IMR-90 (cell line): ENCODE measurements around the gene PPP6R1. TPM values are rescaled to one million over a fixed set of nuclear protein-coding genes. Genes with fewer than 3 reads are reported as not detected.

Experiments
- ATAC-seq: fragments of 200-7000 bp; cut with Tn5 transposase; 2 replicates; pipeline ENCODE4 v1.9.1; 2020; ENCODE audit warnings: low read depth, mild to moderate bottlenecking, moderate library complexity
- BruUV-seq: library from RNA; stranded (reverse); fragments of 400-500 nt; replicated peaks from 2 replicates; lab custom pipeline; 2021; lab: Mats Ljungman, UMichigan
- CTCF ChIA-PET: fragments of 300-600 bp; formaldehyde crosslinking; extraction: SDS; loops from one replicate; lab custom pipeline; 2021; ENCODE audit warnings: antibody characterized with exemption; lab: Yijun Ruan, JAX
- POLR2A ChIA-PET: fragments of 300-600 bp; sonication (Branson Sonifier 250); formaldehyde crosslinking; loops from one replicate; lab custom pipeline; 2022; ENCODE audit warnings: antibody characterized with exemption; ENCODE audit not compliant: unreplicated experiment; lab: Charles Lee
- DNase-seq: peaks from one replicate; pipeline ENCODE4 v3.0.0; 2013
- H2AFZ ChIP-seq: replicated peaks from 2 replicates; pipeline ENCODE3; 2013; ENCODE audit warnings: low read length, mild to moderate bottlenecking; ENCODE audit not compliant: poor library complexity
- H2AK5ac ChIP-seq: 2 replicates; pipeline ENCODE4 v1.6.1; 2013; ENCODE audit warnings: low read depth, low read length, inconsistent platforms
- H2AK9ac ChIP-seq: replicated peaks from 2 replicates; pipeline ENCODE3; 2013; ENCODE audit warnings: mild to moderate bottlenecking, low read depth, low read length, moderate library complexity; ENCODE audit not compliant: poor library complexity
- H2BK120ac ChIP-seq: 2 replicates; pipeline ENCODE4 v1.6.1; 2013; ENCODE audit warnings: low read depth, low read length, inconsistent platforms
- H2BK15ac ChIP-seq: 3 replicates; pipeline ENCODE4 v1.6.1; 2013; ENCODE audit warnings: low read depth, low read length, inconsistent platforms
- H2BK20ac ChIP-seq: 2 replicates; pipeline ENCODE4 v1.6.1; 2013; ENCODE audit warnings: low read depth, mild to moderate bottlenecking, inconsistent platforms, low read length, moderate library complexity
- H2BK5ac ChIP-seq: 2 replicates; pipeline ENCODE4 v1.6.1; 2013; ENCODE audit warnings: mild to moderate bottlenecking, low read depth, low read length, inconsistent platforms; ENCODE audit not compliant: poor library complexity, severe bottlenecking
- H3K14ac ChIP-seq: replicated peaks from 2 replicates; pipeline ENCODE4 v1.6.1; 2013; ENCODE audit warnings: low read depth, low read length, inconsistent platforms
- H3K18ac ChIP-seq: 2 replicates; pipeline ENCODE4 v1.6.1; 2013; ENCODE audit warnings: low read depth, low read length, control low read depth
- H3K23ac ChIP-seq: 2 replicates; pipeline ENCODE4 v1.6.1; 2013; ENCODE audit warnings: low read depth, low read length, inconsistent platforms
- H3K27ac ChIP-seq: 2 replicates; pipeline ENCODE4 v1.5.1; 2013; ENCODE audit warnings: mild to moderate bottlenecking, control low read depth, low read length; ENCODE audit not compliant: insufficient read depth
- H3K27me3 ChIP-seq: 2 replicates; pipeline ENCODE4 v1.6.1; 2013; ENCODE audit warnings: low read length; ENCODE audit not compliant: control insufficient read depth, insufficient read depth
- H3K36me3 ChIP-seq: 2 replicates; pipeline ENCODE4 v1.6.1; 2013; ENCODE audit warnings: low read length, mixed read lengths; ENCODE audit not compliant: control insufficient read depth, insufficient read depth
- H3K4ac ChIP-seq: 2 replicates; pipeline ENCODE4 v1.6.1; 2013; ENCODE audit warnings: low read depth, low read length, inconsistent platforms
- H3K4me1 ChIP-seq: 2 replicates; pipeline ENCODE4 v1.6.1; 2013; ENCODE audit warnings: low read length, mixed read lengths; ENCODE audit not compliant: control insufficient read depth, insufficient read depth
- H3K4me2 ChIP-seq: 2 replicates; pipeline ENCODE4 v1.6.1; 2013; ENCODE audit warnings: low read depth, mild to moderate bottlenecking, control low read depth, low read length, moderate library complexity
- H3K4me3 ChIP-seq: 2 replicates; pipeline ENCODE4 v1.5.1; 2013; ENCODE audit warnings: low read depth, mild to moderate bottlenecking, control low read depth, low read length, moderate library complexity; ENCODE audit not compliant: insufficient read depth
- H3K56ac ChIP-seq: 2 replicates; pipeline ENCODE4 v1.6.1; 2013; ENCODE audit warnings: low read length, inconsistent platforms; ENCODE audit not compliant: insufficient read depth; ENCODE audit errors: extremely low read depth
- H3K79me1 ChIP-seq, 2 experiments: 2 replicates each; pipeline ENCODE4 v1.6.1; 2013; ENCODE audit warnings: low read length in 2 of 2, inconsistent platforms in 1 of 2, low read depth in 1 of 2
- H3K9ac ChIP-seq: 2 replicates; pipeline ENCODE4 v1.6.1; 2013; ENCODE audit warnings: low read depth, low read length, control low read depth
- H3K9me1 ChIP-seq: 2 replicates; pipeline ENCODE4 v1.6.1; 2013; ENCODE audit warnings: low read length, inconsistent platforms; ENCODE audit not compliant: insufficient read depth
- H3K9me3 ChIP-seq: 2 replicates; pipeline ENCODE4 v1.6.1; 2013; ENCODE audit warnings: low read length; ENCODE audit not compliant: control insufficient read depth, insufficient read depth
- H4K20me1 ChIP-seq: 2 replicates; pipeline ENCODE4 v1.6.1; 2013; ENCODE audit warnings: low read length, inconsistent platforms; ENCODE audit not compliant: insufficient read depth
- H4K5ac ChIP-seq: 2 replicates; pipeline ENCODE4 v1.6.1; 2013; ENCODE audit warnings: mild to moderate bottlenecking, low read depth, low read length, control low read depth
- H4K8ac ChIP-seq, 2 experiments: 2 replicates each; pipeline ENCODE4 v1.6.1; 2013; ENCODE audit warnings: low read depth in 2 of 2, low read length in 2 of 2, control low read depth in 1 of 2, inconsistent platforms in 1 of 2
- H4K91ac ChIP-seq: 2 replicates; pipeline ENCODE4 v1.6.1; 2013; ENCODE audit warnings: low read depth, low read length, inconsistent platforms; ENCODE audit not compliant: insufficient read depth
- BHLHE40 ChIP-seq: fragments of 150-350 bp; IDR thresholded peaks from 2 replicates; pipeline ENCODE4 v1.6.1; 2016; ENCODE audit warnings: mild to moderate bottlenecking, low read depth, low read length
- CEBPB ChIP-seq: IDR thresholded peaks from 2 replicates; pipeline ENCODE4 v1.6.1; 2012; ENCODE audit warnings: low read depth, low read length, improper control_type of control experiment
- CHD1 ChIP-seq: IDR thresholded peaks from 2 replicates; pipeline ENCODE4 v1.6.1; 2012; ENCODE audit warnings: low read depth, low read length, improper control_type of control experiment
- FOS ChIP-seq: fragments of 150-350 bp; IDR thresholded peaks from 2 replicates; pipeline ENCODE4 v1.6.1; 2016; ENCODE audit warnings: low read depth, low read length
- MAFK ChIP-seq: IDR thresholded peaks from 2 replicates; pipeline ENCODE4 v1.6.1; 2012; ENCODE audit warnings: low read depth, low read length, improper control_type of control experiment
- MAZ ChIP-seq: IDR thresholded peaks from 2 replicates; pipeline ENCODE4 v1.6.1; 2012; ENCODE audit warnings: low read depth, mild to moderate bottlenecking, low read length, improper control_type of control experiment, moderate library complexity, borderline replicate concordance
- MXI1 ChIP-seq: IDR thresholded peaks from 2 replicates; pipeline ENCODE4 v1.6.1; 2012; ENCODE audit warnings: low read depth, mild to moderate bottlenecking, low read length, moderate library complexity, borderline replicate concordance
- NFE2L2 ChIP-seq: fragments of 150-350 bp; IDR thresholded peaks from 2 replicates; pipeline ENCODE4 v1.6.1; 2016; ENCODE audit warnings: low read depth, mild to moderate bottlenecking, low read length
- POLR2A ChIP-seq: IDR thresholded peaks from 2 replicates; pipeline ENCODE4 v1.6.1; 2012; ENCODE audit warnings: mild to moderate bottlenecking, low read depth, low read length
- RAD21 ChIP-seq: IDR thresholded peaks from 2 replicates; pipeline ENCODE4 v1.6.1; 2012; ENCODE audit warnings: low read length, improper control_type of control experiment
- RCOR1 ChIP-seq: IDR thresholded peaks from 2 replicates; pipeline ENCODE4 v1.6.1; 2012; ENCODE audit warnings: mild to moderate bottlenecking, low read length, improper control_type of control experiment; ENCODE audit not compliant: insufficient replicate concordance
- RFX5 ChIP-seq: IDR thresholded peaks from 2 replicates; pipeline ENCODE4 v1.8.0; 2012; ENCODE audit warnings: low read depth, mild to moderate bottlenecking, low read length, moderate library complexity
- SMC3 ChIP-seq: fragments of 150-350 bp; IDR thresholded peaks from 2 replicates; pipeline ENCODE4 v1.6.1; 2016; ENCODE audit warnings: low read depth, mild to moderate bottlenecking, antibody characterized with exemption, low read length, moderate library complexity
- WGBS, 2 experiments: methylation state at CpG; one replicate each; pipeline versions ENCODE4 v1.1.5 to v1.1.7; 2013; ENCODE audit warnings: missing lambda C conversion rate in 2 of 2; ENCODE audit not compliant: insufficient read length in 1 of 2; ENCODE audit errors: extremely low coverage in 2 of 2; 5-methylcytosine and 5-hydroxymethylcytosine counted together
- dilution Hi-C: fragments of 300-500 bp; cut with HindIII; formaldehyde crosslinking; loops from one replicate; pipeline ENCODE4 v1.14.3; 2018; ENCODE audit warnings: low sequenced_read_pairs; ENCODE audit not compliant: unreplicated experiment
- in situ Hi-C: fragments of 300-500 bp; cut with MboI; formaldehyde crosslinking; loops from 3 replicates; pipeline ENCODE4 v1.14.3; 2019; ENCODE audit warnings: low sequenced_read_pairs, inconsistent platforms, mixed read lengths
- intact Hi-C: fragments of 100-400 bp; cut with micrococcal nuclease; formaldehyde crosslinking; loops from 2 replicates; pipeline ENCODE4 v1.10.0; 2022
- polyA plus RNA-seq, 3 experiments: library from polyadenylated mRNA; depleted of rRNA; stranded (reverse); fragments of >200 nt; gene quantifications; 2 replicates each; pipeline ENCODE4 v1.2.3, GENCODE V29; 2012; ENCODE audit warnings: low replicate concordance in 1 of 3
- total RNA-seq: library from RNA; depleted of rRNA; stranded (reverse); fragments of >200 nt; gene quantifications from 2 replicates; pipeline ENCODE4 v1.2.3, GENCODE V29; 2012
- TF ChIP-seq, protein P1 (sequence below): conservative IDR thresholded peaks from 2 replicates; pipeline ENCODE4 v1.5.1; 2012; ENCODE audit warnings: mild to moderate bottlenecking, low read depth, low read length, improper control_type of control experiment
- TF ChIP-seq, protein P2 (sequence below): fragments of 150-350 bp; IDR thresholded peaks from 2 replicates; pipeline ENCODE4 v1.6.1; 2017; ENCODE audit warnings: mild to moderate bottlenecking, antibody characterized with exemption, low read length, low read depth
- TF ChIP-seq, protein P3 (sequence below): fragments of 150-350 bp; IDR thresholded peaks from 2 replicates; pipeline ENCODE4 v1.6.1; 2016; ENCODE audit warnings: low read depth, mild to moderate bottlenecking, low read length, moderate library complexity, borderline replicate concordance

Gene PPP6R1
- total and polyA plus RNA-seq, 2 of the 4 experiments (the other 2 are of a cell fraction): 19.9 to 50.2 TPM

DNA sequence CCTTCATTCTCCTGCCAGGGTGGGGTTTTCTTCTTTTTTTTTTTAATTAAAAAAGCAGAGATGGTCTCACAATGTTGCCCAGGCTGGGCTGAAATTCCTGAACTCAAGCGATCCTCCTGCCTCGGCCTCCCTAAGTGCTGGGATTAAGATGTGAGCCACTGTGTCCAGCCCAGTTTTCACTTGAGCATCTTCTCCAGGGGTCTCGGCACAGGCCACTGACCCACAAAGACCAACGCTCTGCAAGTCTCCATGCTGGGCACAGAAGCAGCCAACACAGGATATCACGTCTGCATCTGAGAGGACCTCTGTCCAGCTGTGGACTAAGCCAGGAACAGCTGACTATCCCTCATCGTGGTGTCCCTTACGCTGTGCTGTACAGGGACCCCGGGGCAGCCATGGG is 20.8 kb downstream of the PPP6R1 start:
- 97% methylated on average over 4 of the region's 8 CpGs; no CpG with 5 or more reads in 1 of the 2 experiments for WGBS, 2 experiments
- POLR2A ChIA-PET: no interaction called here
- CTCF ChIA-PET: no interaction called here
- no peak overlapping the region for H4K91ac ChIP-seq
- no peak overlapping the region for H2AK9ac ChIP-seq
- H2BK20ac ChIP-seq: no peak overlapping the region
- H3K9me1 ChIP-seq: peaks cover 5% of the 10 kb centered on the region
- H3K56ac ChIP-seq: no peak overlapping the region
- H3K36me3 ChIP-seq: peaks cover 68% of the 10 kb centered on the region
- H3K4ac ChIP-seq: no peak overlapping the region
- peaks cover 9 to 23% of the 10 kb centered on the region in 2 experiments; a peak in 3 of 4 replicates for H3K79me1 ChIP-seq
- H2BK5ac ChIP-seq: no peak overlapping the region
- H2AK5ac ChIP-seq: no peak overlapping the region
- H4K5ac ChIP-seq: no peak overlapping the region
- TF ChIP-seq CHD1 (no peak), BHLHE40 (no peak), RFX5 (no peak), POLR2A (no peak), RAD21 (no peak), SMC3 (no peak), NFE2L2 (no peak), MXI1 (no peak), RCOR1 (no peak), MAZ (no peak), CEBPB (no peak), FOS (no peak), MAFK (no peak)
- TF ChIP-seq, protein P1, sequence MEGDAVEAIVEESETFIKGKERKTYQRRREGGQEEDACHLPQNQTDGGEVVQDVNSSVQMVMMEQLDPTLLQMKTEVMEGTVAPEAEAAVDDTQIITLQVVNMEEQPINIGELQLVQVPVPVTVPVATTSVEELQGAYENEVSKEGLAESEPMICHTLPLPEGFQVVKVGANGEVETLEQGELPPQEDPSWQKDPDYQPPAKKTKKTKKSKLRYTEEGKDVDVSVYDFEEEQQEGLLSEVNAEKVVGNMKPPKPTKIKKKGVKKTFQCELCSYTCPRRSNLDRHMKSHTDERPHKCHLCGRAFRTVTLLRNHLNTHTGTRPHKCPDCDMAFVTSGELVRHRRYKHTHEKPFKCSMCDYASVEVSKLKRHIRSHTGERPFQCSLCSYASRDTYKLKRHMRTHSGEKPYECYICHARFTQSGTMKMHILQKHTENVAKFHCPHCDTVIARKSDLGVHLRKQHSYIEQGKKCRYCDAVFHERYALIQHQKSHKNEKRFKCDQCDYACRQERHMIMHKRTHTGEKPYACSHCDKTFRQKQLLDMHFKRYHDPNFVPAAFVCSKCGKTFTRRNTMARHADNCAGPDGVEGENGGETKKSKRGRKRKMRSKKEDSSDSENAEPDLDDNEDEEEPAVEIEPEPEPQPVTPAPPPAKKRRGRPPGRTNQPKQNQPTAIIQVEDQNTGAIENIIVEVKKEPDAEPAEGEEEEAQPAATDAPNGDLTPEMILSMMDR: no peak
- TF ChIP-seq, protein P2, sequence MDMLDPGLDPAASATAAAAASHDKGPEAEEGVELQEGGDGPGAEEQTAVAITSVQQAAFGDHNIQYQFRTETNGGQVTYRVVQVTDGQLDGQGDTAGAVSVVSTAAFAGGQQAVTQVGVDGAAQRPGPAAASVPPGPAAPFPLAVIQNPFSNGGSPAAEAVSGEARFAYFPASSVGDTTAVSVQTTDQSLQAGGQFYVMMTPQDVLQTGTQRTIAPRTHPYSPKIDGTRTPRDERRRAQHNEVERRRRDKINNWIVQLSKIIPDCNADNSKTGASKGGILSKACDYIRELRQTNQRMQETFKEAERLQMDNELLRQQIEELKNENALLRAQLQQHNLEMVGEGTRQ: no peak
- TF ChIP-seq, protein P3, sequence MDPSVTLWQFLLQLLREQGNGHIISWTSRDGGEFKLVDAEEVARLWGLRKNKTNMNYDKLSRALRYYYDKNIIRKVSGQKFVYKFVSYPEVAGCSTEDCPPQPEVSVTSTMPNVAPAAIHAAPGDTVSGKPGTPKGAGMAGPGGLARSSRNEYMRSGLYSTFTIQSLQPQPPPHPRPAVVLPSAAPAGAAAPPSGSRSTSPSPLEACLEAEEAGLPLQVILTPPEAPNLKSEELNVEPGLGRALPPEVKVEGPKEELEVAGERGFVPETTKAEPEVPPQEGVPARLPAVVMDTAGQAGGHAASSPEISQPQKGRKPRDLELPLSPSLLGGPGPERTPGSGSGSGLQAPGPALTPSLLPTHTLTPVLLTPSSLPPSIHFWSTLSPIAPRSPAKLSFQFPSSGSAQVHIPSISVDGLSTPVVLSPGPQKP: no peak
- intact Hi-C loops: no loop called here
- no peaks in the 10 kb centered on the region for H3K4me1 ChIP-seq
- in situ Hi-C loops: no loop called here
- no peak overlapping the region for H3K18ac ChIP-seq
- no peak overlapping the region for H2AFZ ChIP-seq
- DNase-seq (no peak), ATAC-seq (no peak)
- no peaks in the 10 kb centered on the region for H3K9me3 ChIP-seq
- H3K4me2 ChIP-seq: no peak overlapping the region
- H2BK15ac ChIP-seq: no peak overlapping the region
- peaks cover 6% of the 10 kb centered on the region; the same call in 1 of the 2 replicates for H4K20me1 ChIP-seq
- H3K27me3 ChIP-seq: no peaks in the 10 kb centered on the region
- BruUV-seq: no TSS peak
- H3K27ac ChIP-seq: no peak overlapping the region
- H3K14ac ChIP-seq: no peak overlapping the region
- dilution Hi-C loops: no loop called here
- no peak overlapping the region for H3K23ac ChIP-seq
- H2BK120ac ChIP-seq: no peak overlapping the region
- H3K4me3 ChIP-seq: no peak overlapping the region
- H3K9ac ChIP-seq: no peak overlapping the region
- no peak overlapping the region for H4K8ac ChIP-seq
